NCI-H2227 (cell line): ENCODE measurements around the gene NFKBIE.

ENCODE experiments used
- DNase-seq: peaks from one replicate; lab custom pipeline; 2025; ENCODE audit not compliant: unreplicated experiment; lab: John Stamatoyannopoulos, UW

Gene NFKBIE

DNA sequence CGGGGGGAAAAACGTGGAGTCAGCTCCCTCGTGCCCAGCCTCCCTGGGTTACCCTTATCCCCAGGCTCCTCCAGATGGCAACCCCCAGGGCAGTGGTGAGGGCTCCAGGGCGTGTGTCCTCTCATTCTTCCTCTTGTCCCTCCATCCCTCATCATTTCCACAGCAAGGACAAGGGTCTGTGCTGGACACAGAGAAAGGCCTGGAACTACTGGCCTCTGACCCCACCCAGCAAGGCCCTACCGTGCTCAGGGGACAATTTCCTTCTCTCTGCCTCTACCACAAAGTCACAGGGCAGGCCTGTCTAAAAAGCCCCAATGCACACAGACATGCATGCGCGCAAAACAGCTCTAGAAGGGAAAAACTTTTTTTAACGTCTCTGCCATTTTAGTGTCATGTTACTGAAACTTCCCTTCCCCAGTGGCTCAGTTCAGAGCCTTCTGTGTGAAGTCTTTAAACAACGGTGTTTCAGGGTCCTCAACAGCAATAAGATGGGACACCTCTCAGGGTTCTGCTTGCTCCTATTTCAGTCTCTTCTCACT, 7.0 kb downstream of the NFKBIE start:
- no peak for DNase-seq

DNA sequence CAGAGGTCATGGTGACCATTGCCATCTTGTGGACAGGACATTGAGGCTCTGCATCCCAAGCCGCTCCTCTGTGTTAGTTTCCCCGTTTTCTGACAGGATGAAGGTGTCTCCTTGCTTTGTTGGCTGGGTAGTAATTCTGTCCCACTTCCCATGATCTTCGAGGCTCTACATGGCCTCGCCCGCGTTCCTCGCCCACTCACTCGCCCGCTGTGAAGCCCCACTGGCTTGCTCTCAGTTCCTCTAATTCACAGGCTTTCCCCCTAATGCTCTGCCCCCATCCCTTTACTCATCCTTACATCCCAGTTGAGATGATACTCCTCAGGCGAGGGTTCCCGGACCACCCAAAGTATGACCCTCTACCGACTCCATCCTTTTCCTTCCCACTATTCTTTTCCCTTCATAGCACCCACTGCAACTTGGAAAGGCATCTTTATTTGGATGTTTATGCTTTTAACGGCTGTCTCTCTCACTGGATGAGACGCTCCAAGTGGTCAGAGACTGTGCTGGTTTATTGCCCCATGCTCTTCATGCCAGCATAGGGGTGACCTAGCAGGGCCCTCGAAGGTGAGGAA, 7.5 kb downstream of the NFKBIE start:
- no peak for DNase-seq

DNA sequence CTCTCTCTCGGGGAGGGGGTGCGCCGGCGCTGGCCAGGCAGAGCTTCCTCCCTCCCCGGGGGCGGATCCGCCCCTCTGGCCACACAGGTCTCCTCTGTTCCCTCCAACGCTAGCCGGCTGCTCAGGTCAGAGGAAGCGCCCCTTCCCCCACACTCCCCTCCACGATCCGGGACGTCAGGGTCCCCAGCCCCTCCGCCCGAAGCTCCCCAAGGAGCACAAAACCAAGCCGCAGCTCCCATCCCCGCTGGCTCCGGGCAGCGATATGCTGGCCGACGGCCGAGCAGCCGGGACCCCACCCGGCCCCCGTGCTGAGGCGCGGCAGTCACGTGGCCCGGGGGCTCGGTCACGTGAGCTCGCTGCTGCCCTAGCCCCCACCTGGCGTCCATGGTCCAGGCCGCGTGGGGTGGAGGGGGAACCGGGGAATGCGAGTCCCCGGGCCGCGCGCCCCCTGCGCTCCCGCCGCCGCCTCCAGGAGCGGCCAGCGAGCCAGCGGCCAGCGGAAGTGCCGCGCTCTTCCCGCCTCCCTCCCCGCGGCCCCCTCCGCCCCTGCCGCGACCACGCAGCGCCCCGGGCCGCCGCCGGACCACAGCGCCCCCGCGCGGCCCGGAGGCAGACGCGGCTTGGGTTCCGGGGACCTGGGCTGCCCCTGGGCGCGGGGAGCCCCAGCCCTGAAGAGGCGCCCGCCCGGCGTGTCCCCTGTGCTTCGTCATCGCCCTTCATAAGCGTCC, 8.2 kb downstream of the NFKBIE start, which contains the start of gene SLC35B2:
SLC35B2 (minus strand) TSS at position 504 of the 728 bp plus-strand sequence; CDS start at position 386, 118 bp downstream.
- DNase-seq, result peak; percentile 86

DNA sequence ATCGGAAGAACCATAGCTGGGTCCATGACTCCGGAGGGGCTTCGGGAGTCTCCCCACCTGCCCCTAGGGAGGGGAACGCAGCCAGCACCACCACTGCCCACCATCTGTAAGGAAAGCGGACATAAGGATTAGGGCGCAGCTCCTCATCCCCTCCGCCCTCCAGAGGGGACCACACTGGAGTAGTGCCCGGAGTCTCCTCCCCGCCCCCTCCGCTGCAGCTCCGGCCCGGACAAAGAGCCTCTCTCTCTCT, 8.7 kb downstream of the NFKBIE start:
- no peak for DNase-seq

DNA sequence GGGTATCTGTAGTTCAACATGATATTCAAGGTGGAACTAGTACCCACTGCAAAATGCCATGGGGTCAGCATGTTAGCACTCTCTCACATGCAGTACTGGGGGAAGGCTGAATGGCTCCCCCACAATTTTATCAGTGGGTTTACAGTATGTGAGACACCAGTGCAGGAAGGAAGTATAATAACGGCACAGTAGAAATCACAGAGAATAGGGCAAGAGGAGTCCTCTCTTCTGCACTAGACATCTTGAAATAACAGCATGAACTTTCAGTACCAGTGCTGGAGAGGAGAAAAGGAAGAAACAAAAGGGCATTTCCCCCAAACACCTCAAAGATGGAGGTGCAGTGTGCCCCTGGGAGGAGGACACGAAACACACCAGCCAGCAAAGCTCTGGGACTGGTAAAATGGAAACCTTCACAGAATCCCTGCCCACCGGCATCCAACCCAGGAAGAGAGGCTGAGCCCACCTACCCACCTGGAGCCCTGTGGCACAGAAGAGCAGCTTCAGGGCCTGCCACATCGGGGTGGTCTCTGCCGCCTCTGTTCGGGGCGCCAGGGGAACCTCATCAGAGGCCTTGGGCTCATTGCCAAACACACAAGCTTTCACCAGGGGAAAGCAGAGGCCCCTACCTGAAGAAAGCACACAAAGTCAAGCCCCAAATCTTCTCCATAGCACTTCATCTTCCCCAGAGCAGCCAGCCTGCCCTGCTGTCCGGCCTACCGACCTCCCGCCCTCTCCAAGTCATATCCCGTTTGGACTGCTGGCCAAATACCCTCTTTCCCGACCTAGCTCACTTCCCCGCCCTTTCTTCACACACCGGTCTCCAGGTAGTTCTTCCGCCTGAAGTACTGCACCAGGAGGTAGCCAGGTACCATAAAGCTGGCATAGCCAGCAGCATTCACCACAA, 9.2 kb downstream of the NFKBIE start:
- no peak for DNase-seq

DNA sequence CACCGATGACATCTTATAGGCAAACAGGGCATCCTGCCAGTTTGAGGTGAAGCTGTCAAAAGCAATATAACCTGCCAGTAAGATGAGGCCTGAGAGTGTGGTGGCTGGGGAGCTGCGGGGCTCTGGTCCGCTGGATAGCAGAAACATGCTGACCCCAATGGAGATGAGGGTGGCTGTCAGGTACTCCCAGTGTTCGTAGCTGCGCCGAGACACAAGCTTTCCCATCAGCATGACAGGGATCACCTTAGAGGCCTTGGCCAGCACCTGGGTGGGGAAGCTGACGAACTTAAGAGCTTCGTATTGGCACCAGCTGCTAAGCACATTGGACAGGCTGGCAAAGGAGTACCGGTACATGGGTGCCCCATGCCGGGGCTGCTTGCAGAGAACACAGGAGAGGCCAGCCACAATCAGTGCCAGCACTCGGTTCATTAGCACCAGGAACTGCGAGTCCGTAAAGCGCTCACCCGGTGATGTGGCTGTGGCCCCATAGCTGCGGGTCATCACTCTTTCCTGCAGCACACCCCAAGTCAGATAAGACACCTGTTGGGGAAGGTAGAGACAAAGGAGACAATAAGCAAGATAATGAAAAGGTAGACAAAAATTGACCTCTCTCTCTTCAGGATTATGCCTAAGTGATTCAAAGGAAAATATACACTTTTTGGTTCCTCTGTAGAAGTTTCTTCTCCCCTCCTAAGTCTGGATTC, 10.1 kb downstream of the NFKBIE start:
- no peak for DNase-seq

DNA sequence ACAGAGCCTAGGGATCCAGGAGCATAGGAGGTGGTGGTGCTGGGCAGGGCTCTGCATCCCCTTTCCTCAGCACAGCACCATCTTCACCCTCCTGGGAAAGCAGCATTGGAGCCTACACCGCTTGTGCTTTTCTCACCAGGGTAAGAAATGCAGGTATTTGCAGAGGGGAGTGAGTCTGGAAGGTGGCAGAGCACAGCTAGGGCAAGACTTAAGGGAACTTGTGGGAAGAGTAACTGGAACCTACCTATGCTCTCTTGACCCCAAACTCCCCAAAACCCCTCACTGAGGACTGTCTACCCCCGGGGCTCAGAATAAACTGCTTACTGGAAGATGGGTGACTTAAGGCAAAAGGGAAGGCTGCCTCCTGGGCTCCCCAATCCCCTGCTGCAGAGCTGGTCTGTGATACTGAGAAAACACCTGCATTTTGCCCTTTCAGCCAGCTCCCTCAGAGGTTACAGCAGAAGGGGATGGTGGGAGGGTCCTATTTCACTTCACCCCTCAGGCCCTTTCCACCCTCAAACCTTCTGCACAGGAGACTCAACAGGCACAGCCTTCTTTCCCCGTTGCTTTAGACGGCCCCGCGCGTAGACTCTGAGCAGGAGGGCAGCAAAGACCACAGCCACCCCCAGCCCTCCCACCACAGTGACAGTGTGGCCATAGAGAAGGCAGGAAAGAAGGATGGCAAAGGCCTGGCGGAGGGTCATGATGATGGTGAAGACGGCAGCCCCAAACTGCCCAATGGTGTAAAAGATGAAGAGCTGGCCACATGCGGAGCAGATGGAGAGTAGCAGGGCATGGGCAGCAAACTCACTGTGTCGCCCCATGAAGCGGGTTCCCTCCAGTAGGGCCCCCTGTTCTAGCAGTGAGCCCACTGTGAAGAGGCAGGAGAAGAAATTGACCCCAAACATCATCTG, 10.9 kb downstream of the NFKBIE start:
- DNase-seq, result no peak

DNA sequence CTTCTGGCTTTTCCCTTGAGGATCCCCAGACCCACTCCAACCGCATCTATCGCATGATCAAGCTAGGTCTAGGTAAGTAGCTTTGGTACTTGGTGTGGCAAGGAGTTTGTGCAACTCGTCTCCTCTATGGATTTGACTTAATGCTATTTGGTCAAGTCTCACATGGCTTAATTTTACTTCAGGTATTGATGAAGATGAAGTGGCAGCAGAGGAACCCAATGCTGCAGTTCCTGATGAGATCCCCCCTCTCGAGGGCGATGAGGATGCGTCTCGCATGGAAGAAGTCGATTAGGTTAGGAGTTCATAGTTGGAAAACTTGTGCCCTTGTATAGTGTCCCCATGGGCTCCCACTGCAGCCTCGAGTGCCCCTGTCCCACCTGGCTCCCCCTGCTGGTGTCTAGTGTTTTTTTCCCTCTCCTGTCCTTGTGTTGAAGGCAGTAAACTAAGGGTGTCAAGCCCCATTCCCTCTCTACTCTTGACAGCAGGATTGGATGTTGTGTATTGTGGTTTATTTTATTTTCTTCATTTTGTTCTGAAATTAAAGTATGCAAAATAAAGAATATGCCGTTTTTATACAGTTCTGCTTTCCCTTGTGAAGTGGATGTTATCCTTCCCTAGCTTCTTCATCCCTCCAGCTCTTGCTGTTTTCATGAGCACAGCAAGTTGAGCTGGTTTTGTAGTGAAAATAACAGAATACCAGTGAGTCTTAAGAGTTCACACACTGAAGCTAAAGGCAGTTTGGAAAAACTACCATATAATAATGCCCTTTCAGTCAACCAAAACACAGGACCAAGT, 11.8 kb downstream of the NFKBIE start:
- DNase-seq, result peak; percentile 30

DNA sequence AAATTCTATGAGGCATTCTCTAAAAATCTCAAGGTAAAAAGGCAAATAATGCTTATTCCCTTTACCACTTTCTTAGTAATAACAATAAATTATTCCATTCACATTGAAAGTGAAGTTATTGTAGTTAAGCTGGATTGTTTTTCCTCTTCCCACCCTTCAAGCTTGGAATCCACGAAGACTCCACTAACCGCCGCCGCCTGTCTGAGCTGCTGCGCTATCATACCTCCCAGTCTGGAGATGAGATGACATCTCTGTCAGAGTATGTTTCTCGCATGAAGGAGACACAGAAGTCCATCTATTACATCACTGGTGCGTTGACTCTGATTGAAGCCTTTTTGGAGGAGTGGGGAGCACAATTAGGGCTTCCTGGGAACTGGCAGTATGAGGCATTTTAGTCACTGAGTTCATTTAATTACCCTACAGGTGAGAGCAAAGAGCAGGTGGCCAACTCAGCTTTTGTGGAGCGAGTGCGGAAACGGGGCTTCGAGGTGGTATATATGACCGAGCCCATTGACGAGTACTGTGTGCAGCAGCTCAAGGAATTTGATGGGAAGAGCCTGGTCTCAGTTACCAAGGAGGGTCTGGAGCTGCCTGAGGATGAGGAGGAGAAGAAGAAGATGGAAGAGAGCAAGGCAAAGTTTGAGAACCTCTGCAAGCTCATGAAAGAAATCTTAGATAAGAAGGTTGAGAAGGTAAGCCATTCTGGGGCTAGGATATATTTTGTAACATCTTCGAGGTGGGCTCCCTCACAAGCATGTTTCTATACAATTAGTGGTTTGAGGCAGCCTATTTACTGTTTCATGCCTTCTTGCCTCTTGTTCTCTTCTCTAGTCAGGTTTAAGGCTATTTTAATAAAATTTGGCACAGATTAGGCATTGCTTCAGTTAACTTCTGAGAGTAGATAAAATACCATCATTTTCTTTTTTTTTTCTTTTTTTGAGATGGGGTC, 13.5 kb downstream of the NFKBIE start:
- DNase-seq, result no peak

DNA sequence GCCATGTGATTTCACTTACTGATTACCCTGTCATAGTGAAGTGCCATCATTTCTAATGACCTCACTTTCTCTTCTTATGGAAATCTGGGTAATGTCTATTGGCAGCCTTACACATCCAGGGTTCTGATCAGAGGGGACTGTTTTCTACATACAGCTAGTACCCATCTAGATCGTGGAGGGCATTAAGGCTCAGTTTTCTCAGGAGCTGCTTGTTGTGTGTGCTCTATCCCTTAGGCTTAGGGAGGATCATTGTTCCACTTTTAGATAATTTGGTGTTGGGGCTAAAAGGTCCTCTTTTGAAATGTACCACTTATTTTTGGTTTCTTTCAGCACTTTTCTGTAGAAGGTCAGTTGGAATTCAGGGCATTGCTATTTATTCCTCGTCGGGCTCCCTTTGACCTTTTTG, 14.6 kb downstream of the NFKBIE start:
- DNase-seq, result no peak

DNA sequence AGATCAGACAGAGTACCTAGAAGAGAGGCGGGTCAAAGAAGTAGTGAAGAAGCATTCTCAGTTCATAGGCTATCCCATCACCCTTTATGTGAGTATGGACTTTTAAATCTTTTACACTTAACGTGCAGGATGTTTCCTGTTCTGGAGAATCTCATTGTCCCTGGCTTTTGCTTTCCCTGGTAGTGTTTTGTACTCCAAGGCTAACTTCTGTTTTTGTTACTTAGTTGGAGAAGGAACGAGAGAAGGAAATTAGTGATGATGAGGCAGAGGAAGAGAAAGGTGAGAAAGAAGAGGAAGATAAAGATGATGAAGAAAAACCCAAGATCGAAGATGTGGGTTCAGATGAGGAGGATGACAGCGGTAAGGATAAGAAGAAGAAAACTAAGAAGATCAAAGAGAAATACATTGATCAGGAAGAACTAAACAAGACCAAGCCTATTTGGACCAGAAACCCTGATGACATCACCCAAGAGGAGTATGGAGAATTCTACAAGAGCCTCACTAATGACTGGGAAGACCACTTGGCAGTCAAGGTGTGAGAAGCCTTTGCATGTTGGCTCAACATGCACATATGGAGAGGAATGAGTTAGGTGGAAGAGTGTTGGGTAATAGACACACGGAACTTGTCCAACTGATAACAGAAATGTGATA, 15.2 kb downstream of the NFKBIE start:
- no peak for DNase-seq

DNA sequence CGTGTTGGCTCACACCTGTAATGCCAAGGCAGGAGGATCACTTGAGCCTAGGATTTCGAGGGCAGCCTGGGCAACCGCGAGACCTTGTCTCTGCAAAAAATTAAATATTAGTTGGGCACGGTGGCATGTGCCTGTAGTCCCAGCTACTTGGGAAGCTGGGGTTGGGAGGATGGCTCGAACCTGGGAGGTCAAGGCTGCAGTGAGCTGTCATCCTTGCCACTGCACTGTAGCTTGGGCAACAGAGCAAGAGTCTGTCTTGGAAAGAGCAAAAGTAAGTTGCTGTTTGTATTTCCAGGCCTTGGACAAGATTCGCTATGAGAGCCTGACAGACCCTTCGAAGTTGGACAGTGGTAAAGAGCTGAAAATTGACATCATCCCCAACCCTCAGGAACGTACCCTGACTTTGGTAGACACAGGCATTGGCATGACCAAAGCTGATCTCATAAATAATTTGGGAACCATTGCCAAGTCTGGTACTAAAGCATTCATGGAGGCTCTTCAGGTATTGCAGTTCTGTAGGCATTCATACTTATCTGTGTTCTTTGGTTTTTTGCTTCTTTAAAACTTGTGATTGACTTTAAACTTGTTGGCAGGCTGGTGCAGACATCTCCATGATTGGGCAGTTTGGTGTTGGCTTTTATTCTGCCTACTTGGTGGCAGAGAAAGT, 16.1 kb downstream of the NFKBIE start:
- no peak for DNase-seq

DNA sequence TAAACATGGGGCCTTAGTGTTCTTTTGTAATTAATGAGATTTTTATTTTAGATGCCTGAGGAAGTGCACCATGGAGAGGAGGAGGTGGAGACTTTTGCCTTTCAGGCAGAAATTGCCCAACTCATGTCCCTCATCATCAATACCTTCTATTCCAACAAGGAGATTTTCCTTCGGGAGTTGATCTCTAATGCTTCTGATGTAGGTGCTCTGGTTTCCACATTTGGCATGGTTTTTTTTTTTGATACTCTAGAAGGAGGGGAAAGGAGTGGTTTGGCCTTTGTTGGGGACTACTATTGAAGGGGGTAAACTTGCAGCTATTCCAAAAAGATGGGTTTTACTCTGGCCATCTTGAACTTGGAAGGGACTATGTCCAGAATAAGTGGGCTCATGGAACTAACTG, 16.8 kb downstream of the NFKBIE start:
- DNase-seq, result no peak

DNA sequence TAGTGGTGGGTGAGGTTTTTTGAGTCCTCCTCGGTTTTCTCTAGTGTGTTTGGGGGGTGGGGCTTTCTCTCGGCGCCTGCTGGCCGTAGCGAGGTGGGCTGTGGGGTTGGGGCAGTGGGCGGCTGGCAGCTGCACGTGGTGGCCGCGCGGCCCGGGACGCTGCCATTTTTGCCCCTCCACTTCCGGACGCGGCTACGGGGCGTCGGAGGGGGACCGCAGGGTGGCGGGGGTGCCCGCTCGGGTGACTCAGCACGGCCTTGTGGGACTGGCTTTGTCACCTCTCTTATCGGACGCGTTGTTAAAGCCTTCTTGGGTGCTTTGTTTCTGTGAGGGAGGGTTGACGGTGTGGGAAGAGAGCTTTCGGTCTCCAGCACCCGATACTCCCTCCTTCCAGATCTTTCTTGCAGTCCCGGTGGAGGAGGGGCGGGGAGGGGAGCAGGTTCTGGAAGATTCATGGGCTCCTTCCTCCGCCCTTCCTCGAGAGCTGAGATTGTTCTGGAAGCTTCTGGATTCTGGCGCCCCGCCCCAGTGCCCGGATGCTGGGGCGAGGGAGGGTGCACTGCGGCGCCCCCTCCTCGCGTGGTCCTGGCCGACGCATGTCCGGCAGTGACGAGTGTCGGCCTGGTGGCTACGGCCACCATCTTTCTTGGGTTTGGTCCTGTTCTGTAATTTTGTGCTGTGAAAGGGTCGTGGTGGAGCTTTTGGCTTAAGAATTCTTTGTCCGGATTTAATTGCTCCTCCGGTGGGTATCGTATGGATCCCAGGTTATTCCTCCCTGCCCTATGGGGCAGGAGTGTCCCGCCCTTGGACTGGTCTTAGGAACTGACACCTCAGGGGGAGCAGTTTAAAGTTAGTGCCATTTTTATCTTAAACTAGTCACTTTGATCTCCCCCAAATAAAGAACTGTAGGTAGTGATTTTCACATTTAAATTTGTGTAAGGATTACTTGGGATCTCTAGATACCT, 17.7 kb downstream of the NFKBIE start:
- peak; percentile 66 for DNase-seq

DNA sequence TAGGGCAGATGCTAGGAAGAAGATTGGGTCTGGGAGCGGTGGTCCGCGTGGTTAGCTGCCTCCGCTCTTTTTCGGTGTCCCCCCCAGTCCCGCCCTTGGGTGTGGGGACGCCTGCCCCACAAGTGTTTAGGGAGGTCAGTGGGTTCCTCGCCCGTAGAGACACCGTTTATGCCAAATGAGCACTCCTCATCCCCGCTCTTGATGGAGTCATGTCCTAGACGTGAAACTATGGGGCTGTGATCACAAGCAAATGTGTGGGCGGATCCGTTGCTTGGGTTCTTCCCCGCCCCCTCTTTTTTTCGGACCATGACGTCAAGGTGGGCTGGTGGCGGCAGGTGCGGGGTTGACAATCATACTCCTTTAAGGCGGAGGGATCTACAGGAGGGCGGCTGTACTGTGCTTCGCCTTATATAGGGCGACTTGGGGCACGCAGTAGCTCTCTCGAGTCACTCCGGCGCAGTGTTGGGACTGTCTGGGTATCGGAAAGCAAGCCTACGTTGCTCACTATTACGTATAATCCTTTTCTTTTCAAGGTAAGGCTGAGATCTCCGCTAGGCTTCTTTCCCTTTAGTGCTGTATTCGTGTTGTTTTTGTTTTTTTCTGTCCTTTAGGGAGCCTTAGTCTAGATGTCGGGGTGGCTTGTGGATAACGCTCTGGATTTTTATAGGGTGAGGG, 18.6 kb downstream of the NFKBIE start, which contains the start of gene HSP90AB1:
HSP90AB1 (plus strand) TSS at position 439 of the 675 bp plus-strand sequence. CDS start 1,529 bp downstream, outside the sequence.
- peak; percentile 95 for DNase-seq
